HCT116 (cell line): ENCODE data around the gene NCAPG2. TPM values are rescaled to one million over a fixed set of nuclear protein-coding genes. Genes with fewer than 3 reads are reported as not detected.
"Not testable (repeated sequence)": the region's sequence is repeated elsewhere in the genome, so short reads cannot be mapped to it uniquely, and the experiment has no call there.

Experiments
- ATAC-seq: fragments of 200-7000 bp; cut with Tn5 transposase; 2 replicates; pipeline ENCODE4 v1.9.1; 2020; ENCODE audit warnings: mild to moderate bottlenecking, moderate library complexity
- BruUV-seq: library from RNA; stranded (reverse); fragments of 400-500 nt; replicated peaks from 2 replicates; lab custom pipeline; 2021; lab: Mats Ljungman, UMichigan
- CTCF ChIA-PET: fragments of 300-600 bp; sonication (Branson Sonifier 250); formaldehyde crosslinking; loops from one replicate; lab custom pipeline; 2021; ENCODE audit warnings: antibody characterized with exemption; lab: Charles Lee
- POLR2A ChIA-PET: fragments of 300-600, 350-600 bp; sonication (Branson Sonifier 250); formaldehyde crosslinking; loops from one replicate; lab custom pipeline; 2021; ENCODE audit warnings: antibody characterized with exemption; lab: Charles Lee
- RAD21 ChIA-PET, 2 experiments: fragments of 300-600 bp; sonication (Branson Sonifier 250); formaldehyde crosslinking; loops; one replicate each; lab custom pipeline; 2023; ENCODE audit warnings: low total read pairs in 2 of 2; ENCODE audit not compliant: uncharacterized antibody in 2 of 2, unreplicated experiment in 2 of 2, low non-redundant PET in 1 of 2; lab: Charles Lee
- DNase-seq: peaks from one replicate; pipeline ENCODE4 v3.0.0-alpha.2; 2010; ENCODE audit warnings: low read depth, low spot score
- H2AFZ ChIP-seq: fragments of 200-600 bp; shearing (Covaris generic), sonication (generic); 2 replicates; pipeline ENCODE4 v1.6.1; 2017; ENCODE audit warnings: low read depth, mixed run types, mixed read lengths, antibody characterized with exemption, low read length; ENCODE audit not compliant: poor library complexity, severe bottlenecking
- H3K27ac ChIP-seq: 2 replicates; pipeline ENCODE4 v1.5.1; 2012; ENCODE audit warnings: low read depth, low read length
- H3K27me3 ChIP-seq: fragments of 200-600 bp; sonication (generic); 2 replicates; pipeline ENCODE4 v1.6.1; 2016; ENCODE audit warnings: mixed run types, low read length, mixed read lengths; ENCODE audit not compliant: insufficient read depth
- H3K36me3 ChIP-seq, 2 experiments: fragments of 200-500 bp in 1 of 2; fragments of 200-600 bp in 1 of 2; sonication (Bioruptor generic) in 1 of 2; sonication (generic) in 1 of 2; 2 replicates each; pipeline versions ENCODE4 v1.5.1 to v1.6.1; 2014 to 2016; ENCODE audit warnings: low read length in 2 of 2, inconsistent platforms in 1 of 2, mixed read lengths in 1 of 2, mixed run types in 1 of 2; ENCODE audit not compliant: insufficient read depth in 2 of 2, control insufficient read depth in 1 of 2
- H3K4me1 ChIP-seq, 2 experiments: fragments of 200-600 bp in 1 of 2; sonication (generic) in 1 of 2; 2 replicates each; pipeline versions ENCODE4 v1.5.1 to v1.6.1; 2012 to 2017; ENCODE audit warnings: low read length in 2 of 2, inconsistent platforms in 1 of 2, mild to moderate bottlenecking in 1 of 2, mixed read lengths in 1 of 2, mixed run types in 1 of 2, moderate library complexity in 1 of 2; ENCODE audit not compliant: insufficient read depth in 2 of 2, control insufficient read depth in 1 of 2
- H3K4me2 ChIP-seq: fragments of 200-600 bp; sonication (generic); 2 replicates; pipeline ENCODE4 v1.6.1; 2017; ENCODE audit warnings: mixed run types, low read length, mixed read lengths
- H3K4me3 ChIP-seq, 2 experiments: fragments of 200-600 bp in 1 of 2; sonication (generic) in 1 of 2; replicated peaks in 1 of 2; 2 replicates each; pipeline ENCODE4 v1.5.1; 2011 to 2016; ENCODE audit warnings: low read length in 2 of 2, control low read depth in 1 of 2, low read depth in 1 of 2, mild to moderate bottlenecking in 1 of 2, mixed read lengths in 1 of 2, mixed run types in 1 of 2
- H3K79me2 ChIP-seq: fragments of 200-600 bp; sonication (generic); 2 replicates; pipeline ENCODE4 v1.6.1; 2017; ENCODE audit warnings: mild to moderate bottlenecking, mixed run types, low read length, moderate library complexity, mixed read lengths; ENCODE audit not compliant: insufficient read depth
- H3K9ac ChIP-seq: fragments of 200-600 bp; sonication (generic); 2 replicates; pipeline ENCODE4 v1.6.1; 2016; ENCODE audit warnings: low read length, mixed read lengths
- H3K9me2 ChIP-seq: fragments of 200-600 bp; sonication (generic), shearing (Covaris generic); 2 replicates; pipeline ENCODE4 v1.6.1; 2017; ENCODE audit warnings: mixed run types, mild to moderate bottlenecking, moderate library complexity; ENCODE audit not compliant: insufficient read depth
- H3K9me3 ChIP-seq, 2 experiments: fragments of 200-500 bp in 1 of 2; fragments of 200-600 bp in 1 of 2; sonication (Bioruptor generic) in 1 of 2; sonication (generic) in 1 of 2; 2 replicates each; pipeline ENCODE4 v1.6.1; 2014 to 2017; ENCODE audit warnings: low read length in 2 of 2, mixed read lengths in 2 of 2, inconsistent platforms in 1 of 2, low read depth in 1 of 2, mild to moderate bottlenecking in 1 of 2, mixed run types in 1 of 2, moderate library complexity in 1 of 2; ENCODE audit not compliant: control insufficient read depth in 1 of 2, insufficient read depth in 1 of 2
- H4K20me1 ChIP-seq: fragments of 200-600 bp; sonication (generic), shearing (Covaris generic); 2 replicates; pipeline ENCODE4 v1.6.1; 2017; ENCODE audit warnings: mixed run types, mild to moderate bottlenecking, moderate library complexity; ENCODE audit not compliant: insufficient read depth
- CBX3 ChIP-seq: IDR thresholded peaks from 2 replicates; pipeline ENCODE4 v1.6.1; 2012; ENCODE audit warnings: low read depth
- CEBPB ChIP-seq: IDR thresholded peaks from 2 replicates; pipeline ENCODE4 v1.6.1; 2012; ENCODE audit warnings: low read depth
- EGR1 ChIP-seq: IDR thresholded peaks from 2 replicates; pipeline ENCODE4 v1.6.1; 2012; ENCODE audit warnings: low read depth
- ELF1 ChIP-seq: IDR thresholded peaks from 2 replicates; pipeline ENCODE4 v1.6.1; 2012; ENCODE audit warnings: low read depth, borderline replicate concordance
- EZH2 ChIP-seq: fragments of 200-600 bp; sonication (generic); IDR thresholded peaks from 2 replicates; pipeline ENCODE4 v1.6.1; 2017; ENCODE audit warnings: antibody characterized with exemption, mixed run types
- EZH2phosphoT487 ChIP-seq: fragments of 200-600 bp; IDR thresholded peaks from 2 replicates; pipeline ENCODE4 v1.6.1; 2018; ENCODE audit warnings: antibody characterized with exemption, borderline replicate concordance
- FOSL1 ChIP-seq: IDR thresholded peaks from 2 replicates; pipeline ENCODE4 v1.6.1; 2012; ENCODE audit warnings: low read depth
- MAX ChIP-seq: IDR thresholded peaks from 2 replicates; pipeline ENCODE4 v1.6.1; 2012
- RAD21 ChIP-seq: IDR thresholded peaks from 2 replicates; pipeline ENCODE4 v1.6.1; 2012; ENCODE audit warnings: low read depth, mild to moderate bottlenecking
- SIN3A ChIP-seq: IDR thresholded peaks from 2 replicates; pipeline ENCODE4 v1.6.1; 2012; ENCODE audit warnings: low read depth
- SP1 ChIP-seq: IDR thresholded peaks from 2 replicates; pipeline ENCODE4 v1.6.1; 2012; ENCODE audit warnings: low read depth
- TCF7L2 ChIP-seq: IDR thresholded peaks from 2 replicates; pipeline ENCODE4 v1.7.0; 2011; ENCODE audit warnings: borderline replicate concordance, inconsistent platforms; ENCODE audit not compliant: insufficient read depth, insufficient read length; ENCODE audit errors: extremely low read depth
- YY1 ChIP-seq: IDR thresholded peaks from 2 replicates; pipeline ENCODE4 v1.6.1; 2011; ENCODE audit warnings: low read length, low read depth, moderate library complexity, mild to moderate bottlenecking; ENCODE audit not compliant: insufficient replicate concordance; ENCODE audit errors: extremely low read depth
- ZBTB33 ChIP-seq: IDR thresholded peaks from 2 replicates; pipeline ENCODE4 v1.6.1; 2011; ENCODE audit warnings: mild to moderate bottlenecking, low read length, moderate library complexity; ENCODE audit not compliant: insufficient replicate concordance; ENCODE audit errors: extremely low read depth
- ZNF274 ChIP-seq: fragments of 200-500 bp; sonication (Bioruptor generic); IDR thresholded peaks from 2 replicates; pipeline ENCODE4 v1.6.1; 2014; ENCODE audit warnings: mild to moderate bottlenecking, low read depth, low read length, inconsistent platforms
- intact Hi-C: fragments of 100-400 bp; cut with micrococcal nuclease; formaldehyde crosslinking; loops from 2 replicates; pipeline ENCODE4 v1.10.0; 2022
- total RNA-seq: library from RNA; stranded (reverse); gene quantifications from one replicate; pipeline ENCODE4 v1.2.1, GENCODE V29; 2021; ENCODE audit not compliant: unreplicated experiment

The NCAPG2 gene
- total RNA-seq, 1 experiment from 2014 or later: 73.1 TPM

GRCh38 chr7:158672975-158673374 is 31.6 kb downstream of the NCAPG2 start:
- ATAC-seq (no peak), DNase-seq (no peak)
- H3K4me1 ChIP-seq: no peaks in the 10 kb centered on the region; a peak in 1 of 4 replicates
- H2AFZ ChIP-seq: no peak overlapping the region
- H3K9me2 ChIP-seq: no peaks in the 10 kb centered on the region
- intact Hi-C loops: no loop called here
- no peaks in the 10 kb centered on the region for H4K20me1 ChIP-seq
- peaks cover 9 to 21% of the 10 kb centered on the region in 2 experiments; a peak in 3 of 4 replicates for H3K36me3 ChIP-seq
- H3K9ac ChIP-seq: no peak overlapping the region
- CTCF ChIA-PET: no interaction called here
- TF ChIP-seq EGR1 (no peak), ZNF274 (no peak), ZBTB33 (no peak), TCF7L2 (no peak), YY1 (no peak), EZH2phosphoT487 (no peak), EZH2 (no peak), SP1 (no peak), MAX (no peak), CBX3 (no peak), SIN3A (no peak), CEBPB (no peak), ELF1 (no peak), FOSL1 (no peak), RAD21 (no peak)
- no peak overlapping the region for H3K4me3 ChIP-seq
- POLR2A ChIA-PET: no interaction called here
- no TSS peak for BruUV-seq
- RAD21 ChIA-PET: no interaction called here
- peaks cover 8% of the 10 kb centered on the region; the same call in 1 of the 2 replicates for H3K79me2 ChIP-seq
- no peaks in the 10 kb centered on the region for H3K27me3 ChIP-seq
- H3K4me2 ChIP-seq: no peak overlapping the region
- no peaks in the 10 kb centered on the region for H3K9me3 ChIP-seq
- no peak overlapping the region for H3K27ac ChIP-seq

GRCh38 chr7:158668086-158668485 is 36.5 kb downstream of the NCAPG2 start:
- H3K79me2 ChIP-seq, H3K9me3 ChIP-seq, H3K4me2 ChIP-seq, H3K9me2 ChIP-seq, H3K4me3 ChIP-seq, H3K27ac ChIP-seq, RAD21 ChIA-PET, H3K9ac ChIP-seq, H3K4me1 ChIP-seq, H2AFZ ChIP-seq, H4K20me1 ChIP-seq, H3K27me3 ChIP-seq, POLR2A ChIA-PET, DNase-seq, BruUV-seq, ATAC-seq, intact Hi-C loops, CTCF ChIA-PET: not testable (repeated sequence)
- H3K36me3 ChIP-seq: peaks cover 20 to 24% of the 10 kb centered on the region in 2 experiments
